ENCODE measurements around the gene CREB3L2. TPM values are rescaled to one million over a fixed set of nuclear protein-coding genes. Genes with fewer than 3 reads are reported as not detected.

Gene CREB3L2
- total and polyA plus RNA-seq, 2 of the 4 experiments (the other 2 are of a cell fraction) = 42.3 to 57.9 TPM

DNA sequence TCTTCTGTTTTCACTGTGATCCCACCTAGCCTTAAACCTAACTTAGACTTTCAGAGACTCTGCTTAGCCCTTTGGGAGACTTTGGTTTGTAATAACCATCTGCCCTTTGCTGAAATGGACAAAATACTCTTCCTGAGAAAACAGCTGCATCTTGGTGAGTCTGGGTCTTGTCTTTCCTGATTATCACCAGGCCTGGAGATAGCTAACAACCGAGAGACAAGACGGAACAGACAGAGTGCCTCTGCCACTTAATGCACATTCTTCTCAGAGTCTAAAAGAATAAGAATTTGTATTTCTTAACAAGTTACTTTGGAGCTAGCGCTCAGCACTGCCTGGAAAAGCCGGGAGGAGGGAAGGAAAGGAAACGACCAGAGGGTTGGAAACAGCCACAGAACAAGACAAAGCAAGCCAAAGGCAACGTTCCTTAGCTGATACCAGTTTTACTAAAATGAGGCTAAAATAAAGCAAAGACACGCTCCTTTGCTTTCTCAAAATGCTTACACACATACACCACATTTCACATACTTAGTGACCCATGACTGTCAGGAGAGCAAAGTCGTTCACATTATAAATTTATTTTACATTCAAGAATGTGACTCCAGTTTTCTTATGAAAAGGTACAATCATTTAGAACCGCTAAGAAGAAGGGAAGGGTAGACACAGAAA lies 84.8 kb downstream of the CREB3L2 start:
- Histone ChIP-seq H3K9me3 (ENCODE audit: control insufficient read depth, insufficient read depth, low read length) (no peaks in the 10 kb centered on the region), H3K4ac (ENCODE audit: low read depth, low read length) (no peak overlapping the region), H2BK5ac (ENCODE audit: low read depth, low read length, poor library complexity, severe bottlenecking) (no peak overlapping the region), H2BK20ac (ENCODE audit: low read depth, low read length) (no peak overlapping the region), H3K27me3 (ENCODE audit: control insufficient read depth, insufficient read depth, low read length) (no peaks in the 10 kb centered on the region), H3K56ac (ENCODE audit: extremely low read depth, insufficient read depth, low read length) (no peak overlapping the region), H2AK9ac (replicated peaks; ENCODE audit: low read depth, low read length, poor library complexity) (no peak overlapping the region), H3K79me1 (ENCODE audit: low read depth in 1 of 2, low read length in 2 of 2) (peaks cover 47 to 81% of the 10 kb centered on the region in 2 experiments), H4K8ac (ENCODE audit: low read depth in 2 of 2, low read length in 2 of 2) (no peak overlapping the region; a peak in 2 of 4 replicates), H3K9me1 (ENCODE audit: insufficient read depth, low read length) (peaks cover 12% of the 10 kb centered on the region), H2AK5ac (ENCODE audit: low read depth, low read length) (no peak overlapping the region), H4K91ac (ENCODE audit: insufficient read depth, low read depth, low read length) (no peak overlapping the region), H2AFZ (replicated peaks; ENCODE audit: low read length, poor library complexity) (no peak overlapping the region), H3K4me3 (ENCODE audit: insufficient read depth, low read depth, low read length) (no peak overlapping the region), H3K4me2 (ENCODE audit: low read depth, low read length) (no peak overlapping the region), H4K20me1 (ENCODE audit: insufficient read depth, low read length) (peaks cover 8% of the 10 kb centered on the region; the same call in 1 of the 2 replicates), H3K14ac (replicated peaks; ENCODE audit: low read depth, low read length) (no peak overlapping the region), H3K9ac (ENCODE audit: low read depth, low read length) (no peak overlapping the region), H2BK15ac (ENCODE audit: low read depth, low read length) (no peak overlapping the region; the same call in 2 of the 3 replicates), H2BK120ac (ENCODE audit: low read depth, low read length) (no peak overlapping the region), H3K4me1 (ENCODE audit: control insufficient read depth, insufficient read depth, low read length) (peaks cover 6% of the 10 kb centered on the region), H3K18ac (ENCODE audit: low read depth, low read length) (no peak overlapping the region), H4K5ac (ENCODE audit: low read depth, low read length) (no peak overlapping the region), H3K27ac (ENCODE audit: insufficient read depth, low read length) (no peak overlapping the region), H3K23ac (ENCODE audit: low read depth, low read length) (no peak overlapping the region), H3K36me3 (ENCODE audit: control insufficient read depth, insufficient read depth, low read length) (peaks cover 29% of the 10 kb centered on the region)
- ChIA-PET CTCF (no interaction called here), POLR2A (ENCODE audit: unreplicated experiment) (no interaction called here)
- in situ Hi-C loops (cut with MboI; ENCODE audit: low sequenced_read_pairs) (no loop called here), dilution Hi-C loops (cut with HindIII; ENCODE audit: low sequenced_read_pairs, unreplicated experiment) (no loop called here), intact Hi-C loops (cut with micrococcal nuclease) (no loop called here)
- no peak for ATAC-seq (ENCODE audit: low read depth)
- DNase-seq = no peak
- BruUV-seq (replicated peaks) = no TSS peak
- TF ChIP-seq POLR2A (IDR thresholded peaks at IDR 0.05; ENCODE audit: low read depth, low read length) = no peak
- TF ChIP-seq MAFK (IDR thresholded peaks at IDR 0.05; ENCODE audit: low read depth, low read length) = no peak
- no peak for TF ChIP-seq SMC3 (IDR thresholded peaks at IDR 0.05; ENCODE audit: low read depth, low read length)
- no peak for TF ChIP-seq FOS (IDR thresholded peaks at IDR 0.05; ENCODE audit: low read depth, low read length)
- no peak for TF ChIP-seq RCOR1 (IDR thresholded peaks at IDR 0.05; ENCODE audit: insufficient replicate concordance, low read length)
- no peak for TF ChIP-seq RFX5 (IDR thresholded peaks at IDR 0.05; ENCODE audit: low read depth, low read length)
- TF ChIP-seq MXI1 (IDR thresholded peaks at IDR 0.05; ENCODE audit: borderline replicate concordance, low read depth, low read length) = no peak
- TF ChIP-seq, protein P1, sequence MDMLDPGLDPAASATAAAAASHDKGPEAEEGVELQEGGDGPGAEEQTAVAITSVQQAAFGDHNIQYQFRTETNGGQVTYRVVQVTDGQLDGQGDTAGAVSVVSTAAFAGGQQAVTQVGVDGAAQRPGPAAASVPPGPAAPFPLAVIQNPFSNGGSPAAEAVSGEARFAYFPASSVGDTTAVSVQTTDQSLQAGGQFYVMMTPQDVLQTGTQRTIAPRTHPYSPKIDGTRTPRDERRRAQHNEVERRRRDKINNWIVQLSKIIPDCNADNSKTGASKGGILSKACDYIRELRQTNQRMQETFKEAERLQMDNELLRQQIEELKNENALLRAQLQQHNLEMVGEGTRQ (IDR thresholded peaks at IDR 0.05; ENCODE audit: low read depth, low read length) = no peak
- no peak for TF ChIP-seq MAZ (IDR thresholded peaks at IDR 0.05; ENCODE audit: borderline replicate concordance, low read depth, low read length)
- no peak for TF ChIP-seq RAD21 (IDR thresholded peaks at IDR 0.05; ENCODE audit: low read length)
- no peak for TF ChIP-seq BHLHE40 (IDR thresholded peaks at IDR 0.05; ENCODE audit: low read depth, low read length)
- TF ChIP-seq CHD1 (IDR thresholded peaks at IDR 0.05; ENCODE audit: low read depth, low read length) = no peak
- TF ChIP-seq CEBPB (IDR thresholded peaks at IDR 0.05; ENCODE audit: low read depth, low read length) = no peak
- TF ChIP-seq, protein P2, sequence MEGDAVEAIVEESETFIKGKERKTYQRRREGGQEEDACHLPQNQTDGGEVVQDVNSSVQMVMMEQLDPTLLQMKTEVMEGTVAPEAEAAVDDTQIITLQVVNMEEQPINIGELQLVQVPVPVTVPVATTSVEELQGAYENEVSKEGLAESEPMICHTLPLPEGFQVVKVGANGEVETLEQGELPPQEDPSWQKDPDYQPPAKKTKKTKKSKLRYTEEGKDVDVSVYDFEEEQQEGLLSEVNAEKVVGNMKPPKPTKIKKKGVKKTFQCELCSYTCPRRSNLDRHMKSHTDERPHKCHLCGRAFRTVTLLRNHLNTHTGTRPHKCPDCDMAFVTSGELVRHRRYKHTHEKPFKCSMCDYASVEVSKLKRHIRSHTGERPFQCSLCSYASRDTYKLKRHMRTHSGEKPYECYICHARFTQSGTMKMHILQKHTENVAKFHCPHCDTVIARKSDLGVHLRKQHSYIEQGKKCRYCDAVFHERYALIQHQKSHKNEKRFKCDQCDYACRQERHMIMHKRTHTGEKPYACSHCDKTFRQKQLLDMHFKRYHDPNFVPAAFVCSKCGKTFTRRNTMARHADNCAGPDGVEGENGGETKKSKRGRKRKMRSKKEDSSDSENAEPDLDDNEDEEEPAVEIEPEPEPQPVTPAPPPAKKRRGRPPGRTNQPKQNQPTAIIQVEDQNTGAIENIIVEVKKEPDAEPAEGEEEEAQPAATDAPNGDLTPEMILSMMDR (conservative IDR thresholded peaks at IDR 0.05; ENCODE audit: low read depth, low read length) = no peak
- TF ChIP-seq NFE2L2 (IDR thresholded peaks at IDR 0.05; ENCODE audit: low read depth, low read length) = no peak
- TF ChIP-seq, protein P3, sequence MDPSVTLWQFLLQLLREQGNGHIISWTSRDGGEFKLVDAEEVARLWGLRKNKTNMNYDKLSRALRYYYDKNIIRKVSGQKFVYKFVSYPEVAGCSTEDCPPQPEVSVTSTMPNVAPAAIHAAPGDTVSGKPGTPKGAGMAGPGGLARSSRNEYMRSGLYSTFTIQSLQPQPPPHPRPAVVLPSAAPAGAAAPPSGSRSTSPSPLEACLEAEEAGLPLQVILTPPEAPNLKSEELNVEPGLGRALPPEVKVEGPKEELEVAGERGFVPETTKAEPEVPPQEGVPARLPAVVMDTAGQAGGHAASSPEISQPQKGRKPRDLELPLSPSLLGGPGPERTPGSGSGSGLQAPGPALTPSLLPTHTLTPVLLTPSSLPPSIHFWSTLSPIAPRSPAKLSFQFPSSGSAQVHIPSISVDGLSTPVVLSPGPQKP (IDR thresholded peaks at IDR 0.05; ENCODE audit: borderline replicate concordance, low read depth, low read length) = no peak
- no CpG with 5 or more reads among the region's 9 CpGs for WGBS, 2 experiments (ENCODE audit: extremely low coverage in 2 of 2, insufficient read length in 1 of 2)
